SU-DHL-6 (cell line): ENCODE results near the gene ACACB.

Experiments used
- H2AFZ ChIP-seq: fragments of 200-600 bp; sonication (generic); 2 replicates; pipeline ENCODE4 v1.6.1; 2014; ENCODE audit warnings: low read depth, mild to moderate bottlenecking, moderate library complexity, mixed read lengths, antibody characterized with exemption, low read length; ENCODE audit not compliant: severe bottlenecking
- H3F3A ChIP-seq: fragments of 200-600 bp; shearing (Covaris generic); 2 replicates; pipeline ENCODE4 v1.6.0; 2016; ENCODE audit warnings: antibody characterized with exemption, mild to moderate bottlenecking; ENCODE audit not compliant: insufficient read depth
- H3K27ac ChIP-seq: fragments of 200-600 bp; sonication (generic); 2 replicates; pipeline ENCODE4 v1.5.1; 2016; ENCODE audit warnings: low read depth, mild to moderate bottlenecking, low read length, moderate library complexity, mixed read lengths
- H3K27me3 ChIP-seq: fragments of 200-600 bp; sonication (generic), shearing (Covaris generic); 2 replicates; pipeline ENCODE4 v1.6.0; 2014; ENCODE audit warnings: mild to moderate bottlenecking, low read length
- H3K36me3 ChIP-seq: fragments of 200-600 bp; sonication (generic); 2 replicates; pipeline ENCODE4 v1.6.1; 2014; ENCODE audit warnings: mild to moderate bottlenecking, low read length, mixed read lengths
- H3K4me2 ChIP-seq: fragments of 300-600, 200-600 bp; shearing (Covaris generic), sonication (generic); 2 replicates; pipeline ENCODE4 v1.6.0; 2014; ENCODE audit warnings: low read length, low read depth, mild to moderate bottlenecking; ENCODE audit not compliant: poor library complexity, severe bottlenecking
- H3K4me3 ChIP-seq: fragments of 200-600 bp; sonication (generic); 2 replicates; pipeline ENCODE4 v1.5.1; 2014; ENCODE audit warnings: antibody characterized with exemption, low read length, mild to moderate bottlenecking, mixed read lengths; ENCODE audit not compliant: insufficient read depth, poor library complexity, severe bottlenecking
- H3K79me2 ChIP-seq: fragments of 200-600 bp; sonication (generic); 2 replicates; pipeline ENCODE4 v1.6.1; 2014; ENCODE audit warnings: mild to moderate bottlenecking, low read length, moderate library complexity; ENCODE audit not compliant: insufficient read depth
- H3K9ac ChIP-seq: fragments of 200-600 bp; sonication (generic); 2 replicates; pipeline ENCODE4 v1.7.0; 2014; ENCODE audit warnings: mild to moderate bottlenecking, low read length
- H3K9me2 ChIP-seq: fragments of 200-600 bp; sonication (generic); replicated peaks from 2 replicates; pipeline ENCODE4 v1.6.1; 2014; ENCODE audit warnings: low read length; ENCODE audit not compliant: insufficient read depth
- H3K9me3 ChIP-seq: fragments of 200-600 bp; sonication (generic); 2 replicates; pipeline ENCODE4 v1.6.1; 2014; ENCODE audit warnings: low read length, mixed read lengths; ENCODE audit not compliant: insufficient read depth
- H4K20me1 ChIP-seq: fragments of 200-600 bp; sonication (generic); 2 replicates; pipeline ENCODE4 v1.6.1; 2014; ENCODE audit warnings: low read depth, mild to moderate bottlenecking, antibody characterized with exemption, low read length, moderate library complexity, mixed read lengths
- EZH2phosphoT487 ChIP-seq: fragments of 200-600 bp; sonication (generic), shearing (Covaris generic); conservative IDR thresholded peaks from 2 replicates; pipeline ENCODE4 v1.6.1; 2018; ENCODE audit warnings: mild to moderate bottlenecking, antibody characterized with exemption, low read length, moderate library complexity, mixed read lengths
- TF ChIP-seq, protein P1 (sequence below): fragments of 200-600 bp; sonication (generic); IDR thresholded peaks from one replicate; pipeline ENCODE4 v1.5.1; 2017; ENCODE audit warnings: antibody characterized with exemption, mild to moderate bottlenecking, low read length, moderate library complexity; ENCODE audit not compliant: insufficient read depth, poor library complexity, severe bottlenecking

The ACACB gene

DNA sequence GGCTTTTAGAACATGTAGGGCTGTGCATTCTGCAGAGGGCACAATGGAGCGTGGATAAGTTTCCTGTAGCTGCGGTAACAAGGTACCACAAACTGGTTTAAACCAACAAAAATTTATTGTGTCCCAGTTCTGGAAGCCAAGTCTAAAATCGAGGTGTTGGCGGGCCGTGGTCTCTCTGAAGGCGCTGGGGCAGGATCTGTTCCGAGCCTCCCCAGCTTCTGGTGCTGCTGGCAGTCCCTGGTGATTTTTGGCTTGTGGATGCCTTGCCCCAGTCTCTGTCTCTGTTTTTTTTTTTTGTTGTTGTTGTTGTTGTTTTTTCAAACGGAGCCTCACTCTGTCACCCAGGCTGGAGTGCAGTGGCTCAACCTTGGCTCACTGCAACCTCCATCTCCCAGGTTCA is 77.5 kb downstream of the ACACB start:
- Histone ChIP-seq H2AFZ (no peak overlapping the region), H4K20me1 (no peaks in the 10 kb centered on the region), H3K36me3 (no peaks in the 10 kb centered on the region), H3K27ac (no peak overlapping the region), H3K9ac (no peak overlapping the region), H3K4me2 (no peak overlapping the region), H3K79me2 (no peaks in the 10 kb centered on the region), H3K9me2 (no peaks in the 10 kb centered on the region), H3K27me3 (no peaks in the 10 kb centered on the region), H3K4me3 (no peak overlapping the region), H3K9me3 (no peaks in the 10 kb centered on the region), H3F3A (no peaks in the 10 kb centered on the region)
- TF ChIP-seq, protein P1, sequence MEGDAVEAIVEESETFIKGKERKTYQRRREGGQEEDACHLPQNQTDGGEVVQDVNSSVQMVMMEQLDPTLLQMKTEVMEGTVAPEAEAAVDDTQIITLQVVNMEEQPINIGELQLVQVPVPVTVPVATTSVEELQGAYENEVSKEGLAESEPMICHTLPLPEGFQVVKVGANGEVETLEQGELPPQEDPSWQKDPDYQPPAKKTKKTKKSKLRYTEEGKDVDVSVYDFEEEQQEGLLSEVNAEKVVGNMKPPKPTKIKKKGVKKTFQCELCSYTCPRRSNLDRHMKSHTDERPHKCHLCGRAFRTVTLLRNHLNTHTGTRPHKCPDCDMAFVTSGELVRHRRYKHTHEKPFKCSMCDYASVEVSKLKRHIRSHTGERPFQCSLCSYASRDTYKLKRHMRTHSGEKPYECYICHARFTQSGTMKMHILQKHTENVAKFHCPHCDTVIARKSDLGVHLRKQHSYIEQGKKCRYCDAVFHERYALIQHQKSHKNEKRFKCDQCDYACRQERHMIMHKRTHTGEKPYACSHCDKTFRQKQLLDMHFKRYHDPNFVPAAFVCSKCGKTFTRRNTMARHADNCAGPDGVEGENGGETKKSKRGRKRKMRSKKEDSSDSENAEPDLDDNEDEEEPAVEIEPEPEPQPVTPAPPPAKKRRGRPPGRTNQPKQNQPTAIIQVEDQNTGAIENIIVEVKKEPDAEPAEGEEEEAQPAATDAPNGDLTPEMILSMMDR: no peak
- no peak for TF ChIP-seq EZH2phosphoT487

GRCh38 chr12:109196332-109196731 is 79.9 kb downstream of the ACACB start:
- Histone ChIP-seq H3F3A (no peaks in the 10 kb centered on the region), H3K27ac (no peak overlapping the region), H3K27me3 (no peaks in the 10 kb centered on the region), H3K9ac (no peak overlapping the region), H3K4me2 (no peak overlapping the region), H3K9me3 (no peaks in the 10 kb centered on the region), H3K4me3 (no peak overlapping the region), H3K36me3 (no peaks in the 10 kb centered on the region), H4K20me1 (no peaks in the 10 kb centered on the region), H3K79me2 (no peaks in the 10 kb centered on the region), H3K9me2 (no peaks in the 10 kb centered on the region), H2AFZ (no peak overlapping the region)
- TF ChIP-seq, protein P1: no peak

- no peaks in the 10 kb centered on the region for H3K36me3 ChIP-seq
- TF ChIP-seq, protein P1: no peak
- no peak for TF ChIP-seq EZH2phosphoT487
- no peak overlapping the region for H3K27ac ChIP-seq
- no peaks in the 10 kb centered on the region for H3K79me2 ChIP-seq
- H3K9ac ChIP-seq: no peak overlapping the region
- no peaks in the 10 kb centered on the region for H3K9me3 ChIP-seq
- no peaks in the 10 kb centered on the region for H3K27me3 ChIP-seq
- no peak overlapping the region for H3K4me3 ChIP-seq
- no peak overlapping the region for H2AFZ ChIP-seq
- no peak overlapping the region for H3K4me2 ChIP-seq
- no peaks in the 10 kb centered on the region for H3F3A ChIP-seq
- H3K9me2 ChIP-seq: no peaks in the 10 kb centered on the region
- H4K20me1 ChIP-seq: no peaks in the 10 kb centered on the region
Observed at GRCh38 chr12:109197327-109197726, 80.9 kb downstream of the ACACB start.

DNA sequence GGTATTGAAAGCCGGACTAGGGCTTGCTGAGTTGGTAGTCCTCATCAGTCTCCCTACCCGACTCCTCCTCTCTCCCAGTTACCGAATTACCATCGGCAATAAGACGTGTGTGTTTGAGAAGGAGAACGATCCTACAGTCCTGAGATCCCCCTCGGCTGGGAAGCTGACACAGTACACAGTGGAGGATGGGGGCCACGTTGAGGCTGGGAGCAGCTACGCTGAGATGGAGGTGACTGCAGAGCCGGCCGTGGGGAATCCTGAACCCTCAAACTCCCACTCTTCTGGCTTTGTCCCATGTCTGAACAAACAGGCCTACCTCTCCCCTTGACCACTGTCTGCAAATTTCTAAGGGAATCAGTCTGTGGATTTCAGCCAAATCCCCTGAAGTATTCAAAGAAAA is 82.9 kb downstream of the ACACB start:
- Histone ChIP-seq H3F3A (no peaks in the 10 kb centered on the region), H3K9me2 (no peaks in the 10 kb centered on the region)

More for the DNA sequence above, 82.9 kb downstream of the ACACB start:
- H2AFZ ChIP-seq: no peak overlapping the region
- no peaks in the 10 kb centered on the region for H3K27me3 ChIP-seq
- H3K27ac ChIP-seq: no peak overlapping the region
- H3K36me3 ChIP-seq: no peaks in the 10 kb centered on the region
- H3K79me2 ChIP-seq: no peaks in the 10 kb centered on the region
- H4K20me1 ChIP-seq: no peaks in the 10 kb centered on the region
- H3K4me2 ChIP-seq: no peak overlapping the region
- H3K9ac ChIP-seq: no peak overlapping the region
- no peak for TF ChIP-seq EZH2phosphoT487
- TF ChIP-seq, protein P1: no peak
- no peaks in the 10 kb centered on the region for H3K9me3 ChIP-seq
- no peak overlapping the region for H3K4me3 ChIP-seq
